DMS153 treated with DMSO at 0.1 percent for 48 hours (cell line): Measurements from ENCODE around the gene HOXC6.

Experiments
- DNase-seq: peaks from one replicate; lab custom pipeline; 2025; ENCODE audit not compliant: unreplicated experiment; lab: John Stamatoyannopoulos, UW

HOXC6 gene

GRCh38 chr12:53989227-53990113, 38.8 kb upstream of the HOXC6 start:
- DNase-seq: no peak

GRCh38 chr12:53990311-53991076, 37.7 kb upstream of the HOXC6 start:
- peak; percentile 24 for DNase-seq

- no peak for DNase-seq
These were observed 37.2 kb upstream of the HOXC6 start for GRCh38 chr12:53991077-53991460.

GRCh38 chr12:53992377-53992889, 35.8 kb upstream of the HOXC6 start:
- DNase-seq: no peak

GRCh38 chr12:53993162-53994008, 34.9 kb upstream of the HOXC6 start:
- no peak for DNase-seq

- no peak for DNase-seq
These were observed 34.3 kb upstream of the HOXC6 start for GRCh38 chr12:53994009-53994263.

GRCh38 chr12:53994264-53995001, 33.8 kb upstream of the HOXC6 start:
- DNase-seq: no peak

- no peak for DNase-seq
These were observed 33.2 kb upstream of the HOXC6 start for GRCh38 chr12:53995002-53995377.

GRCh38 chr12:53995378-53996239, 32.6 kb upstream of the HOXC6 start:
- no peak for DNase-seq

GRCh38 chr12:53996240-53997203, 31.7 kb upstream of the HOXC6 start:
- DNase-seq: no peak

- no peak for DNase-seq
These were observed 30.8 kb upstream of the HOXC6 start for GRCh38 chr12:53997204-53998109.

- DNase-seq: no peak
These were observed 29.9 kb upstream of the HOXC6 start for GRCh38 chr12:53998110-53998899.

- DNase-seq: no peak
These were observed 29.4 kb upstream of the HOXC6 start for GRCh38 chr12:53998900-53999236.

- DNase-seq: no peak
These were observed 28.6 kb upstream of the HOXC6 start for GRCh38 chr12:53999559-54000115.

GRCh38 chr12:54000116-54001114, 27.8 kb upstream of the HOXC6 start, which contains the start of gene HOXC9:
Gene HOXC9 (plus strand): TSS chr12:54000161. CDS start chr12:54000189, 28 bp downstream.
- DNase-seq: no peak
